ENCODE data around the gene ZNF594.
"Not testable (repeated sequence)": the region's sequence is repeated elsewhere in the genome, so short reads cannot be mapped to it uniquely, and the experiment has no call there.

The ZNF594 gene

GRCh38 chr17:5237541-5238016 is 45.9 kb upstream of the ZNF594 start:
- peak overlapping the region; percentile 87 for H2AFZ ChIP-seq (ENCODE audit: low read length)
- TF ChIP-seq EZH2phosphoT487 (IDR thresholded peaks at IDR 0.05; ENCODE audit: borderline replicate concordance) (no peak), CTCF (conservative IDR thresholded peaks at IDR 0.05; ENCODE audit: low read length) (peak; percentile 91)

GRCh38 chr17:5236938-5237540 is 45.4 kb upstream of the ZNF594 start:
- H2AFZ ChIP-seq (ENCODE audit: low read length) = peak overlapping the region; percentile 87

More at GRCh38 chr17:5237541-5238016, 45.9 kb upstream of the ZNF594 start:
- Histone ChIP-seq H3K9me3 (ENCODE audit: insufficient read depth, low read depth, low read length) (no peaks in the 10 kb centered on the region), H3K27me3 (ENCODE audit: insufficient read depth, low read length, poor library complexity, severe bottlenecking) (no peaks in the 10 kb centered on the region), H4K20me1 (ENCODE audit: insufficient read depth, low read length, poor library complexity, severe bottlenecking) (no peaks in the 10 kb centered on the region), H3K9ac (ENCODE audit: low read depth, low read length, poor library complexity, severe bottlenecking) (no peak overlapping the region), H3K79me2 (ENCODE audit: insufficient read depth, low read length) (no peaks in the 10 kb centered on the region), H3K4me1 (ENCODE audit: insufficient read depth, low read length, poor library complexity, severe bottlenecking) (peaks cover 4% of the 10 kb centered on the region), H3F3A (ENCODE audit: low read depth) (no peaks in the 10 kb centered on the region), H3K4me3 (ENCODE audit: low read length, poor library complexity, severe bottlenecking) (no peak overlapping the region), H3K9me2 (replicated peaks; ENCODE audit: low read depth, low read length) (no peaks in the 10 kb centered on the region), H3K4me2 (ENCODE audit: low read depth, low read length, poor library complexity, severe bottlenecking) (peak overlapping the region; percentile 22), H3K36me3 (ENCODE audit: insufficient read depth, low read length) (no peaks in the 10 kb centered on the region)

GRCh38 chr17:5234645-5235576 is 43.2 kb upstream of the ZNF594 start, which contains the start of gene SCIMP:
Gene SCIMP (minus strand): TSS chr17:5234860. CDS start chr17:5234755, 105 bp downstream.
- Histone ChIP-seq H3K9ac (ENCODE audit: low read depth, low read length, poor library complexity, severe bottlenecking) (no peak within 1 kb of the TSS), H3K36me3 (ENCODE audit: insufficient read depth, low read length) (no peaks in the 10 kb centered on the region), H3K4me1 (ENCODE audit: insufficient read depth, low read length, poor library complexity, severe bottlenecking) (peaks cover 4% of the 10 kb centered on the region), H3K79me2 (ENCODE audit: insufficient read depth, low read length) (no peaks in the 10 kb centered on the region), H3K27me3 (ENCODE audit: insufficient read depth, low read length, poor library complexity, severe bottlenecking) (no peaks in the 10 kb centered on the region), H3K9me2 (replicated peaks; ENCODE audit: low read depth, low read length) (no peaks in the 10 kb centered on the region), H3K4me2 (ENCODE audit: low read depth, low read length, poor library complexity, severe bottlenecking) (no peak within 1 kb of the TSS), H2AFZ (ENCODE audit: low read length) (no peak within 1 kb of the TSS), H3F3A (ENCODE audit: low read depth) (no peaks in the 10 kb centered on the region), H3K9me3 (ENCODE audit: insufficient read depth, low read depth, low read length) (no peaks in the 10 kb centered on the region), H4K20me1 (ENCODE audit: insufficient read depth, low read length, poor library complexity, severe bottlenecking) (no peaks in the 10 kb centered on the region), H3K4me3 (ENCODE audit: low read length, poor library complexity, severe bottlenecking) (no peak within 1 kb of the TSS)
- TF ChIP-seq CTCF (conservative IDR thresholded peaks at IDR 0.05; ENCODE audit: low read length) = no peak
- TF ChIP-seq EZH2phosphoT487 (IDR thresholded peaks at IDR 0.05; ENCODE audit: borderline replicate concordance) = no peak

More at GRCh38 chr17:5236938-5237540, 45.4 kb upstream of the ZNF594 start:
- Histone ChIP-seq H3K9me2 (replicated peaks; ENCODE audit: low read depth, low read length) (no peaks in the 10 kb centered on the region), H3K36me3 (ENCODE audit: insufficient read depth, low read length) (no peaks in the 10 kb centered on the region), H4K20me1 (ENCODE audit: insufficient read depth, low read length, poor library complexity, severe bottlenecking) (no peaks in the 10 kb centered on the region), H3K9ac (ENCODE audit: low read depth, low read length, poor library complexity, severe bottlenecking) (no peak overlapping the region), H3K9me3 (ENCODE audit: insufficient read depth, low read depth, low read length) (no peaks in the 10 kb centered on the region), H3K79me2 (ENCODE audit: insufficient read depth, low read length) (no peaks in the 10 kb centered on the region), H3K4me2 (ENCODE audit: low read depth, low read length, poor library complexity, severe bottlenecking) (peak overlapping the region; percentile 22), H3K4me3 (ENCODE audit: low read length, poor library complexity, severe bottlenecking) (no peak overlapping the region), H3F3A (ENCODE audit: low read depth) (no peaks in the 10 kb centered on the region), H3K27me3 (ENCODE audit: insufficient read depth, low read length, poor library complexity, severe bottlenecking) (no peaks in the 10 kb centered on the region), H3K4me1 (ENCODE audit: insufficient read depth, low read length, poor library complexity, severe bottlenecking) (peaks cover 4% of the 10 kb centered on the region)
- TF ChIP-seq EZH2phosphoT487 (IDR thresholded peaks at IDR 0.05; ENCODE audit: borderline replicate concordance) = no peak
- TF ChIP-seq CTCF (conservative IDR thresholded peaks at IDR 0.05; ENCODE audit: low read length) = no peak

GRCh38 chr17:5233492-5233891 is 41.8 kb upstream of the ZNF594 start:
- H3K79me2 ChIP-seq (ENCODE audit: insufficient read depth, low read length); H2AFZ ChIP-seq (ENCODE audit: low read length); H3K36me3 ChIP-seq (ENCODE audit: insufficient read depth, low read length); H3K9ac ChIP-seq (ENCODE audit: low read depth, low read length, poor library complexity, severe bottlenecking); H3K4me2 ChIP-seq (ENCODE audit: low read depth, low read length, poor library complexity, severe bottlenecking); H3K4me1 ChIP-seq (ENCODE audit: insufficient read depth, low read length, poor library complexity, severe bottlenecking); H4K20me1 ChIP-seq (ENCODE audit: insufficient read depth, low read length, poor library complexity, severe bottlenecking); H3K4me3 ChIP-seq (ENCODE audit: low read length, poor library complexity, severe bottlenecking); H3K9me2 ChIP-seq (replicated peaks; ENCODE audit: low read depth, low read length); H3K9me3 ChIP-seq (ENCODE audit: insufficient read depth, low read depth, low read length); H3K27me3 ChIP-seq (ENCODE audit: insufficient read depth, low read length, poor library complexity, severe bottlenecking); H3F3A ChIP-seq (ENCODE audit: low read depth): not testable (repeated sequence)

All from Loucy (cell line).